H1 (cell line): ENCODE measurements around the gene ZXDC. TPM values are rescaled to one million over a fixed set of nuclear protein-coding genes. Genes with fewer than 3 reads are reported as not detected.

Experiments
- CBX8 ChIP-seq: fragments of 300-800, 300-1000 bp; sonication (generic); IDR thresholded peaks from 2 replicates; pipeline ENCODE4 v1.7.1; 2016; ENCODE audit warnings: low read depth, low read length, borderline replicate concordance
- CHD7 ChIP-seq: fragments of 300-600 bp; sonication (generic); IDR thresholded peaks from 2 replicates; pipeline ENCODE4 v1.7.1; 2012; ENCODE audit warnings: low read length, moderate library complexity, mild to moderate bottlenecking, inconsistent platforms; ENCODE audit not compliant: insufficient replicate concordance
- CTBP2 ChIP-seq: IDR thresholded peaks from 2 replicates; pipeline ENCODE4 v1.7.0; 2011; ENCODE audit warnings: borderline replicate concordance, mild to moderate bottlenecking, moderate library complexity, mixed read lengths, low read length; ENCODE audit not compliant: insufficient read depth, insufficient read length
- EP300 ChIP-seq, 2 experiments: IDR thresholded peaks; 1 replicate in 1 of 2; 2 replicates in 1 of 2; pipeline ENCODE4 v1.6.1; 2011 to 2012; ENCODE audit warnings: low read depth in 2 of 2, low read length in 2 of 2, mild to moderate bottlenecking in 2 of 2, borderline replicate concordance in 1 of 2, inconsistent platforms in 1 of 2, moderate library complexity in 1 of 2
- RNF2 ChIP-seq: fragments of 200-900, 300-1000 bp; sonication (generic); IDR thresholded peaks from 2 replicates; pipeline ENCODE4 v1.7.1; 2016; ENCODE audit warnings: borderline replicate concordance, low read depth, mild to moderate bottlenecking, antibody characterized with exemption, low read length; ENCODE audit not compliant: poor library complexity, severe bottlenecking; ENCODE audit errors: missing control alignments
- SIX5 ChIP-seq: IDR thresholded peaks from 2 replicates; pipeline ENCODE4 v1.6.1; 2011; ENCODE audit warnings: mild to moderate bottlenecking, low read depth, low read length
- SP1 ChIP-seq: IDR thresholded peaks from 2 replicates; pipeline ENCODE4 v1.6.1; 2011; ENCODE audit warnings: low read depth, low read length
- USF2 ChIP-seq: IDR thresholded peaks from 2 replicates; pipeline ENCODE4 v1.6.1; 2011; ENCODE audit warnings: low read length, improper control_type of control experiment
- polyA plus RNA-seq, 7 experiments: library from polyadenylated mRNA; depleted of rRNA in 3 of 7; stranded (reverse) in 5 of 7; unstranded in 2 of 7; fragments of >200 nt in 5 of 7; fragments of 200-250 nt in 2 of 7; gene quantifications; 1 replicate in 5 of 7; 2 replicates in 1 of 7; 4 replicates in 1 of 7; pipeline versions ENCODE4 v1.2.1 to v1.2.3, GENCODE V29; 2011 to 2013; ENCODE audit warnings: missing spikeins in 2 of 7, mixed read lengths in 2 of 7
- total RNA-seq: library from RNA; stranded (reverse); fragmentation: NEBNext Ultra II Directional; extraction: Animal tissue kit (Norgen Biotek cat#: 25700); gene quantifications from 2 replicates; pipeline ENCODE4 v1.2.1, GENCODE V29; 2021

ZXDC gene
- total and polyA plus RNA-seq, 2 of the 8 experiments (the other 6 are each of a cell fraction or from before 2014, with no cell fraction given): 12.7 to 24.3 TPM

DNA sequence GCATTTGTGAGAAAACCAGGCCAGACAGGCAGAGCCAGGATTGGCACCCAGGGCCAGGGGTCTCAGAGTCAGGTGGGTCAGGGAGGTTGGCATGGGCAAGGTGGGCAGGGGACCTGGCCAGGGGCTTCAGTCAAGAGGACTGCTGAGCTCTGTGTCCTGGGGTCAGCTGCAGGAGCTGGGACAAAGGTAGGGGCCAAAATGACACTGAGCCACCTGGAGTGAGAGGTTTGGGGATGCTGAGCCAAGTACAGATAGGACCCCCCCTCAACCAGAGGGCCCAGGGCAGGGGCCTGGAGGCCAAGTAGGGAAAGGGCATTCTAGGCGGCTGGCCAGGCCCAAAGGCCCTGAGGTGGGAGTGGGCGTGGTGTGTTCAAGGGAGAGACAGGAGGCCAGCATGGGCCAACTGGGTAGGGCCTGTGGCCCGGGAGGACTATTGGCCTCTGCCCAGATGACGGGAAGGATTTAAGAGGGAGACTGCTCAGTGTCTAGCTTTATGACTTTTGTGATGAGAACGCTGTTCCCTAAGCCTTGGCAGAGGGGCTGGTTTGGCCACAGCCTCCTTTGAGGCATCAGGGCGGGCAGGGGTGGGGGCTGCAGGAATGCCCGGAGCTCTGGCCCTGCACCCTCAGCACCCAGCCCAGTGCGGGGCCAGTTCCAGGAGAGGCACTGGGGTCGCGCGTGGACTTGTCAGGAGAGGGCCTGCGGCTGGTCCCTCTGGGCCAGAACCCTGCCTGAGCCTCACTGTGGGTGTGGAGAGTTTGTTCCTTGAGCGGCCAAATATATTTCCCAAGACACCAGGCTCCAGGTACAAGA lies 77.9 kb downstream of the ZXDC start (continued):
- TF ChIP-seq USF2 (no peak), CTBP2 (no peak), SP1 (no peak), CBX8 (no peak), EP300 (IDR thresholded peaks at IDR 0.05; ENCODE audit: borderline replicate concordance in 1 of 2, low read depth in 2 of 2, low read length in 2 of 2) (no peak), SIX5 (no peak), CHD7 (no peak), RNF2 (no peak)
- TF ChIP-seq, all 59 proteins: peak for 0
